Measurements from ENCODE around the gene C16orf78.

Gene C16orf78

DNA sequence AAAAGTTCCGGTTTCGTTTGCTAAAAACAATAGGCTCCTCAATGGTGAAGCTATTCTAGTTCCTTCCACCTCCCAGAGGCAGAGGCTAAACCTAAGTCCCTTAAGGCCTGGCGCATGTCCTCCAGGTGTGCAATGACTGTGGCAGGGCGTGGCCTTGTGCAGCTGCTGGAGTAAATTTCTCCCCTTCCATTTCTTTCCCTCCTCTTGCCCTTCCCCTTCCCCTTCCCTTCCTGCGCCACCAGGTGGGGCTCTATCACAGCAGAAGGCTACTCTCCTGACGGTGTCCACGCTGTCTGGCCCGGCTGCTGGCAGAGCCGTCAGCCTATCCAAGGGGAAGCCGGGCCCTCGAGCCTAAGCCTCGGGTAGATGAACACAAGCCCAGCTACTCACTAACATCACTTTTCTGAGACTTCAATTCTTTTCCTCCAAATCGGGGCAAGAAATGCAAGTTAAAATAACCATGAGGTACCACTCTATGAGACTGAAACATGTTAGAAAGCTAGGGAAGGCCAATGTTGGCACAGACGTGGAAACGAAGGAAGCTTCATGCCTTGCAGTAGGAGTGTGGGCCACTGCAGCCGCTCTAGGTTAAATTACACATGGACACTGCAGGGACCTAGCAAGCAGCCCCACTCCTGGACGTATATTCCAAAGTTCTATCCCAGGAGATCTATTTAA, 34.4 kb downstream of the C16orf78 start:
- Histone ChIP-seq H3K4me2 (peak overlapping the region; percentile 35), H3K4me1 (peaks cover 26% of the 10 kb centered on the region), H4K20me1 (no peaks in the 10 kb centered on the region), H3K27ac (no peak overlapping the region), H3K27me3 (no peaks in the 10 kb centered on the region), H3K9ac (no peak overlapping the region), H3K9me3 (peaks cover 6% of the 10 kb centered on the region), H3K4me3 (no peak overlapping the region), H3K36me3 (no peaks in the 10 kb centered on the region)
- TF ChIP-seq Cebpa-rat (IDR thresholded peaks at IDR 0.05): no peak

DNA sequence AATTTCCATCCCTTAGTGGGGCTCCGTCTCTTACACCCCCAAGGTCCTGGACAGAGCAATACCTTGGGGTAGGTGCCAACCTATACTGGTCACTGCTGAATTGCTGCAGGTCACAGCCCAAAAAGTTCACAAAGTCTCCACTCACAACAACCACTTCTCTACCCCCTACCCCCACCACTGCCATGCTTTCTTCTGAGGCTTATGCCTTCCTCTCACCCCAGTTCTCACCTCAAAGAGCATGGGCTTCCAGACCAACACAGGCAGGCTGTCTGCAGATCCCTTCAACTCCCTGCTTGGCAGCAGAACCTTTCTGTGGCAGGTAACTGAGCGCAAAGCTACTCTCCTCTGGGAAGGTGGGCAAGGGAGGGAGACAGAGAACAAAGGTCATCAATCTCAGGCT, 35.5 kb downstream of the C16orf78 start:
- Histone ChIP-seq H3K4me1 (peaks cover 26% of the 10 kb centered on the region), H3K27ac (no peak overlapping the region), H3K9me3 (no peaks in the 10 kb centered on the region), H3K4me3 (no peak overlapping the region), H4K20me1 (no peaks in the 10 kb centered on the region), H3K4me2 (no peak overlapping the region), H3K9ac (no peak overlapping the region), H3K36me3 (no peaks in the 10 kb centered on the region), H3K27me3 (no peaks in the 10 kb centered on the region)
- no peak for TF ChIP-seq Cebpa-rat (IDR thresholded peaks at IDR 0.05)

DNA sequence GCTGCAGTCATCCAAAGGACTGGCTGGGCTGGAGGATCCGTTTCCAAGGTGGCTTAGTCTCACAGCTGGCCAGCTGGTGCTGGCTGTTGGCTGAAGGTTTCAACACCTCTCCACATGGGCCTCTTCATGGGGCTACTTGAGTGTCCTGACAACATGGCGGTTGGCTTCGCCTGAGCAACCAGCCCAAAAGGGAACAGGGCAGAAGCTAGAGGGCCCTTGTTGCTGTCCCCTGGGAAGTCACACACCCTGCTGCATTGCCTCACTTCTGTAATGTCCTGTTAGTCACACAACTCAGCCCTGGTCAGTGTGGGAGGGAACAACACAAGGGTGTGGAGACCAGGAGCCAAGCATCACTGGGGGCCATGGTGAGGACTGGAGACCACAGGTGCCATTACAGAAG, 36.6 kb downstream of the C16orf78 start:
- no peaks in the 10 kb centered on the region for H3K9me3 ChIP-seq
- H4K20me1 ChIP-seq: no peaks in the 10 kb centered on the region
- H3K4me1 ChIP-seq: peaks cover 26% of the 10 kb centered on the region
- no peak for TF ChIP-seq Cebpa-rat (IDR thresholded peaks at IDR 0.05)
- H3K27me3 ChIP-seq: no peaks in the 10 kb centered on the region
- no peak overlapping the region for H3K4me3 ChIP-seq
- H3K4me2 ChIP-seq: no peak overlapping the region
- H3K36me3 ChIP-seq: no peaks in the 10 kb centered on the region
- no peak overlapping the region for H3K27ac ChIP-seq
- no peak overlapping the region for H3K9ac ChIP-seq

DNA sequence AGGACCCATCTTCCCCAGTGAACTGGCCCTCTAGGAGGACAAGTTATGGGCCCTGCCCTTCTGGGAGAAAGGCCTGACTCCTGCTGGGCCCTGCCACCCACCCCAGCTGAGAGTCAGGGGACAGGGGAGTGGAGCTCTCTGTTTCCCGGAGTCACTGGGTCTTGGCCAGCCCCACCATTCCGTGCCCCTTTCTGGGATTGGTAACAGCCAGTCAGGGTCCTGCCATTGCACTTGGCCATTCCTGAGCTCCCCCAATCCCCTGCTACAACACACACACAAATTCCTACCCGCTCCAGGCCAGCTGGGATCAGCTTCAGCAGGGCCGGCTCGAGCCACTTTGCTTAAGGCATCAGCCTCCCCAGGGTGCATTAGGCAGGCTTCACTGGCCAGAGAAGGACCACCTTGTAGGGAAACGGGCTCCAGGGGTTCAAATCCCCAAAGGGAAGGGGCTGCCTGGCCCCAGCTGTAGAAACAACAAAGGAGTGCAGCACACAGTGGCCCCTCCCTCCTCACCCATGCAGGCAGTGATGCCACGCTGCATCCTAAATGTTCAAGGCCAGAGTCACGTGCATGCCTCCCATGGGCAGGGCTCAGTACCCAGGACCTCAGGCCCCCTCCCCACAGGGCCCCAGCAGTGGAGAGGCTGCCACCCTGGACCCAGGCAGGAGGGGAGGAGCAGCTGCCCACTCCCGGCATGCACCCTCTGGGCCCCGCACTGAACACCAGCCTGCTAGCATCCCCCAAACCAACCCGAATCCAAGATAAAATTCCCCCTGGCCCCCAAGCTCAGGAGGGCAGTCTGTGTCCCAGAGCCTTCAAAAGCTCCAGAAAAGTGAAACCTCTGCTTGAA, 37.7 kb downstream of the C16orf78 start:
- Histone ChIP-seq H3K27ac (no peak overlapping the region), H3K36me3 (no peaks in the 10 kb centered on the region), H3K9me3 (no peaks in the 10 kb centered on the region), H3K4me2 (peak overlapping the region; percentile 54), H3K4me1 (peaks cover 26% of the 10 kb centered on the region), H3K9ac (no peak overlapping the region), H3K27me3 (no peaks in the 10 kb centered on the region), H3K4me3 (no peak overlapping the region), H4K20me1 (no peaks in the 10 kb centered on the region)
- TF ChIP-seq Cebpa-rat (IDR thresholded peaks at IDR 0.05): no peak

DNA sequence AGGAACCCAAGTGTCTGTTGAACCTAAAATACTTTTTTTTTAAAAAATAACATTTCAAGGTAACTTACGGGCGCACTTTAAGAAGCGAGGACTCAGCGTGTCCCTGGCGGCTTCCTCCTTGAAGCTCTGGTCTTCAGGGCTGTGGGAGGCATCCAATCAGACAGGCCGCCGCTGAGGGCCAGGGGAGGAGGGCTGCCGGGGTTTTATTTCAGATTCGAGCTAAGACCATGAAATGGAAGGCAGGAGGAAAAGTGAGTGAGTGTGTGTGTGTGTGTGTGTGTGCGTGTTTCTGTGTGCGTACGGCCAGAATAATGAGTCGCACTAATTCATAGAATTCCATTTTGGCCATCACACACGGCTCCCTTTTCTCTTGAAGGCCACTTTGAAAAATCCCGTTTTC, 41.1 kb downstream of the C16orf78 start:
- TF ChIP-seq Cebpa-rat (IDR thresholded peaks at IDR 0.05): no peak
- H3K4me1 ChIP-seq: peaks cover 17% of the 10 kb centered on the region
- no peak overlapping the region for H3K9ac ChIP-seq
- H3K9me3 ChIP-seq: no peaks in the 10 kb centered on the region
- H3K27me3 ChIP-seq: no peaks in the 10 kb centered on the region
- no peak overlapping the region for H3K4me2 ChIP-seq
- H3K4me3 ChIP-seq: no peak overlapping the region
- no peaks in the 10 kb centered on the region for H3K36me3 ChIP-seq
- H4K20me1 ChIP-seq: no peaks in the 10 kb centered on the region
- H3K27ac ChIP-seq: no peak overlapping the region

DNA sequence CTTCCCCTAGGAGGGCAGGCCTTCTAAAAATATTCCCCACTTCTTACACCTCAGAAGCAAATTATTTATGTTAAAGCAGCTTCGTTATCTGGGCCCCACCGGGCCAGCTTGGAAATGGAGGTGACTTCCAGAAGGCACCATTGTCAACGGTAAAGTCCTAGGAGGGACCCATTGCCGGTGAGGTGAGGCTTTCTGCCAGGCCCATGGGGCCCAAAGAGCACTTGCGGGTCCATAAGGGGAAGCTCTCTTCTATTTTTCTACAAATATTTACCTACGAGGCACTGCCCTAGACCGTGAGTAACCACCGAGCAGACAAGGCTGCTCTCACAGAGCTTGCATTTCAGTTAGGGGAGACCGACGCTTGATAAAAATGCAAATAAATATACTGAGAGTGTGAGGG, 41.5 kb downstream of the C16orf78 start:
- H3K4me1 ChIP-seq: peaks cover 17% of the 10 kb centered on the region
- H3K27me3 ChIP-seq: no peaks in the 10 kb centered on the region
- no peak overlapping the region for H3K27ac ChIP-seq
- no peak overlapping the region for H3K9ac ChIP-seq
- H3K36me3 ChIP-seq: no peaks in the 10 kb centered on the region
- no peaks in the 10 kb centered on the region for H3K9me3 ChIP-seq
- no peak overlapping the region for H3K4me3 ChIP-seq
- no peak for TF ChIP-seq Cebpa-rat (IDR thresholded peaks at IDR 0.05)
- H4K20me1 ChIP-seq: no peaks in the 10 kb centered on the region
- H3K4me2 ChIP-seq: no peak overlapping the region

DNA sequence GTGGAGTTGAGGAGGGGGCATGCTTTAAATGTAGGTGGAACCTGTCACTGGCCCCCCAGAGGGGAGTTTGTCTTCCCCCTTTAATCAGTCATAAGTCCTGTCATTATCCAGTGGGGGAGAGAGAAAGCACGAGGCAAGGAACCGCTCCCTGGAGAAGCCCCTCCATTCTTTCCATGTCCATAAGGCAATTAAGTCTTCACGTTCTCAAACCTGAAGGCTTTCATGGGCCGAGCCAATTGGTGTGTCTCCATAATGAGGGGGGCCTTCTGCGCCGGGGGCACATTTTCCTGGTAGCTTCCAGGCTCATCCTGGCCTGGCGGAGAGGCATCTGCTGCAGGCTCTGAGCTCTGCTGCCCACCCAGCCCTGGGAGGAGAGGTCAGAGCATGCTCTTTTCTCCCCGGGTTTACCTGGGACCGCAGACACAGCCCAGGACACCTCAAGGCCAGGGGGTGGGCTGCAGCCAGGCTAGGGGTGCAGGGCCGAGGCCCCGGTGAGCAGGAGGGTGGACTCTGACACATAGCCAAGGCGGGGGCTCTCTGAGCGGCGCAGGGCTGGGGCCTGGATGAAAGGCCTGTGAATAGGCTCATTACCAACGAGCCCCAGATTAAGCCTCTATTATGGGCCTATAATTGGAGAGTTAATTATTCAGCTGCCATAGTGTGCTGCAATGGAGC, 42.5 kb downstream of the C16orf78 start:
- H3K4me3 ChIP-seq: no peak overlapping the region
- peaks cover 7% of the 10 kb centered on the region for H3K4me1 ChIP-seq
- H3K4me2 ChIP-seq: no peak overlapping the region
- no peak for TF ChIP-seq Cebpa-rat (IDR thresholded peaks at IDR 0.05)
- H3K36me3 ChIP-seq: no peaks in the 10 kb centered on the region
- H3K9me3 ChIP-seq: no peaks in the 10 kb centered on the region
- no peaks in the 10 kb centered on the region for H4K20me1 ChIP-seq
- no peak overlapping the region for H3K9ac ChIP-seq
- H3K27ac ChIP-seq: no peak overlapping the region
- no peaks in the 10 kb centered on the region for H3K27me3 ChIP-seq

- no peak overlapping the region for H3K4me3 ChIP-seq
- no peaks in the 10 kb centered on the region for H3K36me3 ChIP-seq
- H3K4me2 ChIP-seq: no peak overlapping the region
- TF ChIP-seq Cebpa-rat (IDR thresholded peaks at IDR 0.05): no peak
- no peaks in the 10 kb centered on the region for H3K27me3 ChIP-seq
- no peaks in the 10 kb centered on the region for H4K20me1 ChIP-seq
- no peak overlapping the region for H3K27ac ChIP-seq
- H3K9me3 ChIP-seq: no peaks in the 10 kb centered on the region
- no peaks in the 10 kb centered on the region for H3K4me1 ChIP-seq
- no peak overlapping the region for H3K9ac ChIP-seq
These were observed 43.8 kb downstream of the C16orf78 start for GRCh38 chr16:49417354-49417753.

DNA sequence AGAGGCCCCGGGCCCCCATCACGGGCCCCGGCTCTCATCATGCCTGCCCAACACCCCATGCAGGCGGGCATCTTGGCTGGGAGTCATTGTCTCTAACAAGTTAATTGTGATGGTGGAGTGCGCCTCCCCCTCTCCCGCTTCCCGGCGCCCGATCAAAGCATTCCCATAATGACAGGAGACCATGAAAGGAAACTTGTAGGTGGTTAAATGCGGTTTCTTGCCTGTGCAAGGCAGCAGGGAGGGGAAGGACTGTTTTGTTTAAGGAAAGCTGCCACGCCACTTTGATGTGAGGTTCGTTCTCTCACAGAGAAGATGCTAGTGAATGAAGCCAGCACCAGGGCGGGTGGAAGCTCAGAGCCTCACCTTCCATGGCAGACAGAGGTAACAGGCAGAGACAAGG, 45.4 kb downstream of the C16orf78 start:
- H4K20me1 ChIP-seq: no peaks in the 10 kb centered on the region
- H3K36me3 ChIP-seq: no peaks in the 10 kb centered on the region
- no peak overlapping the region for H3K4me3 ChIP-seq
- H3K4me2 ChIP-seq: no peak overlapping the region
- no peak overlapping the region for H3K9ac ChIP-seq
- H3K27me3 ChIP-seq: no peaks in the 10 kb centered on the region
- H3K27ac ChIP-seq: no peak overlapping the region
- no peak for TF ChIP-seq Cebpa-rat (IDR thresholded peaks at IDR 0.05)
- no peaks in the 10 kb centered on the region for H3K9me3 ChIP-seq
- no peaks in the 10 kb centered on the region for H3K4me1 ChIP-seq

DNA sequence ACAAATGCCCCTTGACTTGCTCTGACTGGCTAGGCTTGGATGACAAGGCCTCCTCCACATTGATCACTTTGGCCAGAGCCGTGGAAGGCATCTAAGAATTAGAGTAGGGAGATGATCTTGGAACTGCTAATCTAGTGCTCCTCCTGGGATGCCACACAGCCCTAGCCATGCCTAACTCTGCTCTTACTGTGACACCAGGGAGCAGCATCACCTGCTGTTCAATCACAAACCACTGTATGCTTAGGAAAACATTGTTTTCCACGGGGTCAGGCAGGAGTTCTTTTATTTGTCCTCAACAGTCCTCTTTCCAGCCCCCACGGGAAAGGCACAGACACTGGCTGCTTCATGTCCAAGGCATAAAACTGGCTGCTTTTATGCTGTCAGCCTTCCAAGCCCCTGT, 46.3 kb downstream of the C16orf78 start:
- Histone ChIP-seq H4K20me1 (no peaks in the 10 kb centered on the region), H3K4me3 (no peak overlapping the region), H3K4me1 (no peaks in the 10 kb centered on the region), H3K9me3 (no peaks in the 10 kb centered on the region), H3K9ac (no peak overlapping the region), H3K4me2 (no peak overlapping the region), H3K36me3 (no peaks in the 10 kb centered on the region), H3K27ac (no peak overlapping the region), H3K27me3 (no peaks in the 10 kb centered on the region)
- no peak for TF ChIP-seq Cebpa-rat (IDR thresholded peaks at IDR 0.05)
